GM18520 (cell line): ENCODE measurements around the gene RPS19BP1.

ENCODE experiments used
- ATAC-seq: cut with Tn5 transposase; IDR thresholded peaks from one replicate; pipeline ENCODE4 v1.9.1; 2021; ENCODE audit not compliant: unreplicated experiment

RPS19BP1 gene, protein sequence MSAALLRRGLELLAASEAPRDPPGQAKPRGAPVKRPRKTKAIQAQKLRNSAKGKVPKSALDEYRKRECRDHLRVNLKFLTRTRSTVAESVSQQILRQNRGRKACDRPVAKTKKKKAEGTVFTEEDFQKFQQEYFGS

DNA sequence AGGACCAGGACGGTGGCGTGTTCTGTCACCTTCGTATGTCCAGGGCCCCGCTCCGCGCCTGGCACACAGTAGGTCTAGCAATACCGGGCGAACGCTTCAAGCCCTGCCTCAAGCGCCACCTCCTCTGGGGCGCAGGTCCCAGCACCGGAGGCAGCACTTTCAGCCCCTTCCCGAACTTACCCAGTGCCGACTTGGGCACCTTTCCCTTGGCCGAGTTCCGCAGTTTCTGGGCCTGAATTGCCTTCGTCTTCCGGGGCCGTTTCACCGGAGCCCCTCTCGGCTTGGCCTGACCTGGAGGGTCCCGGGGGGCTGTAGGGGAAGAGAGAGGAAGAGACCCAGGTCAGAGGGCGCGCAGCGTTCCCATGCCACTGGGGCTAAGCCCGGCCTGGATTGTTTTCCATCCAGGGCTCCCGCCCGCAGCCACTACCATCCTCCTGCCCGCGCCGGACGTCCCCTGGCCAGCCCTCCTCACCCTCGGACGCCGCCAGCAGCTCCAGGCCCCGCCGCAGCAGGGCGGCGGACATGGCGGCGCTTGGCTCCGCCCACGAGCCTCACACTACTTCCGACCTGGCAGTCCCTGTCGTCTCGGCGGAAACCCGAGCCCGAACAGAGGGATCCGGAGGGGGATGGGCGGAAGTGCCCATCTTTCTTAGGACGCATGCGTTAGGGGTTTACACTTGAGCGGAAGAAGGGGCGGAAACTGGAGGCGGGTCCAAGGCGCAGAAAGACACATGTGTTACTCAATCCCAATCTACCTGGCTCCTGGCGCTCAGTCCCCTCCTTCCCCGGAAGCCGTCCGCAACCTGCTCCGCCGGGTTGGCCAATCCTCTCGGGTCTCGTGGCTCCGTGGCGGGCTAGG, at the start of gene RPS19BP1:
RPS19BP1 (minus strand) TSS at position 534 of the 859 bp plus-strand sequence; CDS start at position 524, 10 bp downstream.
- ATAC-seq: peak; percentile 76

DNA sequence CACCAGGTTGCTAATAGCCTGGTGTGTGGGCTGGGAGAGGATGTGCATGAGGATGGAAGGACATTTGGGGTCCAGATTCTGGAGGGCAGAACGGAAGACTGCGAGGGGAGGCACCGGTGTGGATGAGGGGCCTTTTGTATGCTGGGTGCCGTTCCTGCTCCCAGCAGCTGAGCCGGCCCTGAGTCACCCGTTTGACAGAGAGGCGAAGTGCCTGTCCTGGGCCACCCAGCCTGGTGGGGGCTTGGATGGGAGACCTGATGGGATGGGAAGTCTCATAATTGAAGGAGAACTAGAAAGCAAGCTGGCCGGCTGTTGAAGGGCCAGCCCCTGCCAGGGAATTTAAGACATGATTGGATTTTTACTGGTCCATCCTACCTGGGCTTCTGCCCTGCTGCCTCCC, 48.8 kb upstream of the RPS19BP1 start:
- ATAC-seq: no peak

GRCh38 chr22:39580795-39581194, 48.2 kb upstream of the RPS19BP1 start:
- ATAC-seq: no peak

GRCh38 chr22:39580006-39580441, 47.5 kb upstream of the RPS19BP1 start:
- no peak for ATAC-seq

GRCh38 chr22:39577900-39578299, 45.4 kb upstream of the RPS19BP1 start:
- ATAC-seq: no peak

GRCh38 chr22:39577366-39577765, 44.8 kb upstream of the RPS19BP1 start:
- no peak for ATAC-seq

- no peak for ATAC-seq
Measured at GRCh38 chr22:39576027-39576426, 43.5 kb upstream of the RPS19BP1 start.

- no peak for ATAC-seq
Measured at GRCh38 chr22:39575552-39575825, 42.9 kb upstream of the RPS19BP1 start.

DNA sequence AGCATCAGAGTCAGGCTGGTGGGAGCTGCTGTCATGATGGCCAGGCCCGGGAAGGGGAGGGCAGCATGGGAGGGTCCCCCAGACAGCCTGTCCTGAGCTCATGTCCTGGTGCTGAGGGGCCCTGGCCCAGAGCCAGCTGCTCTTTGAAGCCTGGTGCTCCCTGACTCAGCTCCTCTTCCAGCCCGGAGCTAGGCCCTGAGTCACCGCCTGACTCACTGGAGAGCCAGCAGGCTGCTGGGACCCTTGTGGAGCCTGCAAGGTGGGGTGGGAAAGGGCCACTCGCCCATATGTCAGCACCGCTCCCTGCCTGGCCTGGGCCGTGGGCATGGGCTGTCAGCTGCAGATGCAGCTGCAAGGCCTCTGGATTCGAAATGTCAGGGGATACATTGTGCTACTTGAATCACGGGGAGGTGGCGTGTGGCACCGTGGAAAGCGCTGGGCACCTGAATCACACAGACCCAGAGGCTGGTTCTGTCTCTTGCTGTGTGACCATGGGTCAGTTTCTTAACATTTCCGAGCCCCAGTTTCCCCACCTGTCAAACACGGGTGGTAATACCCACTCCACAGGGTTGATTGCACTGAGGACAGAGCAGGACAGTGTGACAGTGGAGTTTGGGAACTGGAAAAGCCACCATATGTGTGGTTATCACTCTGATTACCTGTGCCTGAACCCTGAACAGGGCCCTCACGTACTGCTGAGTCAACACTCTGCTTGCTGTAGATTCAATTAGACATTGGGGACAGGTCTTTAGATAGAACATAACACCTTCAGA, 42.4 kb upstream of the RPS19BP1 start:
- ATAC-seq: no peak

DNA sequence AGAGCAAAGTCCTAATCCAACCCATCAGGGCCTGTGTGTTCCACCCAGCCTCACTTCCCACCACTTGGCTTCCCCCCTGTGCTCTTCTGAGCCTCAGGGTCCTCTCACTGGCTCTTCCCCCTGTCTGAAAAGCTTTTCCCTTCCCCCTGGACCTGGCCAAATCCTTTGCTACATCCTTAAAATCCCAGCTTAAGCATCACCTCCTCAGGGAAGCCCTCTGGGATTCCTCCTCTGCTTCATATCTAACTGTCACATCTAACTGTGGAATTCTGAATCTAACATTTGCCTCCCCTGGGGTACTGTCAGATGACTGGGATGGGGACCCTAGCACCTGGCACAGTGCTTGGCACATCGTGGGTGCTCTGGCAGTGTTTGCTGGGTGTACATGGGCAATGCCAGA, 39.0 kb upstream of the RPS19BP1 start:
- no peak for ATAC-seq

- no peak for ATAC-seq
Measured at GRCh38 chr22:39570665-39571064, 38.1 kb upstream of the RPS19BP1 start, which contains the start of gene CACNA1I. TSS of gene CACNA1I (plus strand) at chr22:39570753. CDS start at chr22:39570753, 0 bp downstream.

DNA sequence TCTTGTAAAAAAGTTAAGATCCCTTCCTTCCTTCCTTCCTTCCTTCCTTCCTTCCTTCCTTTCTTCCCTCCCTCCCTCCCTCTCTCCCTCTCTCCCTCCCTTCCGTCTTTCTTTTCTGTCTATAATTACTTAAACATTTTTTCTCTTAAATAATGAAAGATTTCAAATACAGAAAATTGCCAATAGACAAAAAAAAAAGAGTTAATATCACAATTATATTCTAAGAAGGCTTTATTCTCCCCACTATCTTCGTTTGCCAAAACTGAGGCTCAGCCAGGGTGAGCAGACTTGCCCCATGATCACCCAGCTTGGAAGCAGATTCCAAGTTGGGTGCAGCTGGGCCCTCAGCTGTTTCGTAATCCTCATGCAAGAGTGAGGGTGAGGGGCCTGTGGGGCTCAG, 37.7 kb upstream of the RPS19BP1 start:
- ATAC-seq: no peak

DNA sequence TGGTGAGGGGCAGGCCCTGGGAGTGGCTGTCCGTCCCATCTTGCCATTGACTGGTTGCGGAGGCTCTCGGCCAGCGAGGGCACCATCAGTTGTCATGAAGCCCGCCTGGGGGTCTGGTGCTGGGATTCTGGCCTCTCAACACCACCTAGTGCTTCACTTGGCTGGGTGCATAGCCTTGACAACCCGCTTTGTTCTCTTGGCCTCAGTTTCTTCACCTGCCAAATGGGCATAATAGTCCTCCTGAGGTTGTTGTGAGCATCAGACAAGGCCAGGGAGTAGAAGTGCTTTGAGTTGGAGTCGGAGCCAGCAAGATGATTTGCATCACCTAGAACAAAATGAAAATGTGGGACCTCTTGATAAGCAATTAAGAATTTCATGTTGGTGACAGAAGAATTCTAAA, 36.5 kb upstream of the RPS19BP1 start:
- no peak for ATAC-seq

DNA sequence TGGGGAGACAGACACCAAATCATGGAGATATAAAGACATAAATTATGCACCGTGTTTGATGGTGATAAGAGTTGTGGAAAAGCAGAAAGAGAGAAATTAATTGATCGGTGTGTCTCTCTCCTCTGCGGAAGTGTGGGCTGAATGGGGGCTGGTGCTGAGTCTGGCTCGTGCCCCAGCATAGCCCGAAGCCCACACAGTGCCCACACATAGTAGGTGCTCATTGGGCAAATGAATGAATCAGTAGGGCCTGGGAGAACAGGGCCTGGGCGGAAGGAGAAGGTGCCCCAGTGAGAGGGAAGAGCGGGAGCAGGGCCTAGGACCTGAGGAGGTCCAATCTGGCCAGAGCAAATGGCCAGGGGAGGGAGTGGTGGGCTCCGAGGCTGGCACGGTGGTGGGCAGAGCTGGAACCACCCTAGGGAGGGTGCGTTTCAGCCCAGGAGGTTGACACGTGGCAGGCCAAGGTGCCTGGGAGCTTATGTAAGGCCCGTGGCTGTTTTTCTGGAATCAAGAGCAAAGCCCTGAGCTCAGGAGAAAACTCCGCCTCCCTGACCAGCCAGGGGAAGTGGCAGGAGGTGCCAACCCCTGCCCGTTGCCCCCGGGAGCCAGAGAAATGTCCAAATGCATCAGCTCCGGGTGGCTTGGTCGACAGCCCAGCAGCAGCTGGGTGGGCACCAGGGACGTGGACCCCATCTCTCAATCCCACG, 35.9 kb upstream of the RPS19BP1 start:
- ATAC-seq: no peak

- no peak for ATAC-seq
Measured at GRCh38 chr22:39567135-39567946, 34.8 kb upstream of the RPS19BP1 start.

DNA sequence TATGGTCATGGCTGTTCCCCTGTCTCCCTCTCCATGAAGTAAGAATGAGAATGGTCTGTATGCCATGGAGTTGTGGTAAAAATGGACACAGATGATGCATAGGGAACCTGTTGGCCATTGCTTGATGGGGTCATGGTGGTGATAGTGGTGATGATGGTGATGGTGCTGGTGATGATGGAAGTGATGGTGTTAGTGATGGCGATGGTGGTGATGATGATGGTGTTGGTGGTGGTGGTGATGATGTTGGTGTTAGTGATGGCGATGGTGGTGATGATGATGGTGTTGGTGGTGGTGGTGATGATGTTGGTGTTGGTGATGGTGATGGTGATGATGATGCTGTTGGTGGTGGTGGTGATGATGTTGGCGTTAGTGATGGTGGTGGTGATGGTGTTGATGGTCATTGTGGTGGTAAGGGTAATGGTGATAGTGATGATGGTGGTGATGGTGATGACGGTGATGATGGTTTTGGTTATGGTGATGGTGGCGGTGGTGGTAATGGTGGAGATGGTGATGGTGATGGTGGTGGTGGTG, 32.9 kb upstream of the RPS19BP1 start:
- no peak for ATAC-seq

GRCh38 chr22:39563571-39564428, 31.3 kb upstream of the RPS19BP1 start:
- no peak for ATAC-seq

GRCh38 chr22:39562839-39563489, 30.4 kb upstream of the RPS19BP1 start:
- no peak for ATAC-seq

- ATAC-seq: no peak
Measured at GRCh38 chr22:39560127-39560526, 27.6 kb upstream of the RPS19BP1 start.
